ENCODE results near the gene MACROD2.

Gene MACROD2

DNA sequence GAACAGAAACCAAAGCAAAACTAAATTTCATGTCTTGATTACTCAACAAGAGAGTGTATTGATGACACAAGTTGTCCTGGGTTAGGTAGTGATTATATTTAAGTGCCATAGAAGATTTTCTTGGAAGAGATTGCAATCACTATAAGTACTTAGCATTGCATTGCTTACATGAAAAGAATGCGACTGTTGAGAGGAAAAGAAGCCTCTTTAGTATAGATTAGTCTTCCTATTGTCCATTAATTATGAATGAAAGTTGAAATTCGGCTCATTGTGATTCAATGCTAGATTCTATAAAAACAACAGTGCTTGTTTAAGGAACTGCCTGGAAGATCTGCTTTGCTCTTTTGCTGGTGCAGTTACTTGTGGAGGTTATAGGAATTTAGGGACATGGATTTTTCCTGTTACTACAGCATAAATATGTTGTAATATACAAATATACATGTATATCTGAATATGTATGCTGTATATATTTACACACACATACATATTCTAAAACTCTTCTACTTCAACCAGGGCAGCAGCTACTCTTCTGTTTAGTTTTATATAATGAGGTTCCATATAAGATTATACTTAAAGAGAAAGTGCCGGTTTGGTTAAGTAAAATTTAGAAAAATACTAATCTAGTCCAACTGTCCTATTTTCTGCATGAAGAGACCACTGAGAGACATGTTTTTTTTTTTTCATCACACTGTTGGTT, 1781.6 kb downstream of the MACROD2 start:
- H3K4me3 ChIP-seq (ENCODE audit: low read depth, low read length): no peak overlapping the region
- ChIA-PET CTCF (no interaction called here), POLR2A (no interaction called here)
- TF ChIP-seq, protein P1, sequence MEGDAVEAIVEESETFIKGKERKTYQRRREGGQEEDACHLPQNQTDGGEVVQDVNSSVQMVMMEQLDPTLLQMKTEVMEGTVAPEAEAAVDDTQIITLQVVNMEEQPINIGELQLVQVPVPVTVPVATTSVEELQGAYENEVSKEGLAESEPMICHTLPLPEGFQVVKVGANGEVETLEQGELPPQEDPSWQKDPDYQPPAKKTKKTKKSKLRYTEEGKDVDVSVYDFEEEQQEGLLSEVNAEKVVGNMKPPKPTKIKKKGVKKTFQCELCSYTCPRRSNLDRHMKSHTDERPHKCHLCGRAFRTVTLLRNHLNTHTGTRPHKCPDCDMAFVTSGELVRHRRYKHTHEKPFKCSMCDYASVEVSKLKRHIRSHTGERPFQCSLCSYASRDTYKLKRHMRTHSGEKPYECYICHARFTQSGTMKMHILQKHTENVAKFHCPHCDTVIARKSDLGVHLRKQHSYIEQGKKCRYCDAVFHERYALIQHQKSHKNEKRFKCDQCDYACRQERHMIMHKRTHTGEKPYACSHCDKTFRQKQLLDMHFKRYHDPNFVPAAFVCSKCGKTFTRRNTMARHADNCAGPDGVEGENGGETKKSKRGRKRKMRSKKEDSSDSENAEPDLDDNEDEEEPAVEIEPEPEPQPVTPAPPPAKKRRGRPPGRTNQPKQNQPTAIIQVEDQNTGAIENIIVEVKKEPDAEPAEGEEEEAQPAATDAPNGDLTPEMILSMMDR (IDR thresholded peaks at IDR 0.05; ENCODE audit: insufficient read depth, low read length, missing control alignments): no peak
- no peak for DNase-seq (ENCODE audit: low read depth, low spot score)

DNA sequence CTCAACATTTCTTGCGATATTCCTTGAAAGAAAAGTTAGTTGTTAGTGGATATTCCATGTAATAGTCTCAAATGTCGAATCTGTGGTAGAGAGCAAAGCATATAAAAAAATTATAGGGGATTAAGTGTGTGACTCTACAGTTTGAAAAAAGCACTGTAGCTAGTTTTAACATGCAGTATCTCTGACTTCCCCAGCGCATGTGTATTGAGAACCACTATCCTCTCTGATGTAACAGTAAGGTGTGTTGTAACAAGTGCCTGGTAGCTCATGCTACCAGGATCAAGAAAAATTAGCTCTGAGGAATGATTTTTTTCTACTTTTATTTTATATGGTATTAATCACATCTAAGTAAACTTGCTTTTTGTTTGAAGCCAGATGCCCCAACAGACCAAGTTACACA, 1788.7 kb downstream of the MACROD2 start:
- TF ChIP-seq, protein P1 (IDR thresholded peaks at IDR 0.05; ENCODE audit: insufficient read depth, low read length, missing control alignments): no peak
- no peak overlapping the region for H3K4me3 ChIP-seq (ENCODE audit: low read depth, low read length)
- no peak for DNase-seq (ENCODE audit: low read depth, low spot score)
- ChIA-PET POLR2A (no interaction called here), CTCF (no interaction called here)

DNA sequence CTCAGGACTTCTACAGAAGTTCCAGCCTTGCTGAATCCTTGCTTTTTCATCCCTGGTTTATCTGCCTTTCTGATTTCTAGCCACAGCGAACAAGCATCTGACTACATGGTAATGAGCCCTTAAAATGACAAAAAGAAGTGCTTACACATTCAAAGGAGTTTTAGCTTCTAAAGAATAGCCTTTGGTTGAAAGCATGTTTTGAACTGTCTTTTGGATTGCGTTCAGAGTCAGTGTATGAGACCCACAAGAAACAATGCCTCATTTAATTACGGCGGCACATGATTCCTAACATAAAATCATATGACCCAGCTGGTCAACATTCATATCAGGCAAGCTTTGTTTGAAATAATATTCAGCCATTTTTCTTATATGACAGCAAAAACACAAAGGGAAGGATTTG, 1793.8 kb downstream of the MACROD2 start:
- POLR2A ChIA-PET: no interaction called here
- DNase-seq (ENCODE audit: low read depth, low spot score): no peak
- TF ChIP-seq, protein P1 (IDR thresholded peaks at IDR 0.05; ENCODE audit: insufficient read depth, low read length, missing control alignments): no peak
- CTCF ChIA-PET: no interaction called here
- H3K4me3 ChIP-seq (ENCODE audit: low read depth, low read length): no peak overlapping the region

DNA sequence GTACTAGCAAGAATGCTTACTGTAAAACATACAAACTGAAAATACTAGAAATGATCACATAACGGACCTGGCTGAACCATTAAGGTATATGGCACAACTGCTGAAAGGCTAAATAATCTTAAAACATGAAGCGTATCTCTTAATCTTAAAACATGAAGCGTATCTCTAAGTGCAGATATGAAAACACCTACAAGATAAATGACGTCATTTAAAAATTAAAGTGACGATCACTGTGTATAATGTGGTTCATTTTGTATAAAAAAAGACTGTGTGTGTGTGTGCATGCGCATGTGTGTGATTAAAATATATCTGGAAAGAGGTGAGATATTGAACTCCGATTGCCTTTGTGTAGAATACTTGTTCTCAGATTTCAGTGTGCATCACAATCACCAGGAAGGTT, 1797.5 kb downstream of the MACROD2 start:
- TF ChIP-seq, protein P1 (IDR thresholded peaks at IDR 0.05; ENCODE audit: insufficient read depth, low read length, missing control alignments): no peak
- POLR2A ChIA-PET: no interaction called here
- DNase-seq (ENCODE audit: low read depth, low spot score): no peak
- CTCF ChIA-PET: no interaction called here
- H3K4me3 ChIP-seq (ENCODE audit: low read depth, low read length): no peak overlapping the region

DNA sequence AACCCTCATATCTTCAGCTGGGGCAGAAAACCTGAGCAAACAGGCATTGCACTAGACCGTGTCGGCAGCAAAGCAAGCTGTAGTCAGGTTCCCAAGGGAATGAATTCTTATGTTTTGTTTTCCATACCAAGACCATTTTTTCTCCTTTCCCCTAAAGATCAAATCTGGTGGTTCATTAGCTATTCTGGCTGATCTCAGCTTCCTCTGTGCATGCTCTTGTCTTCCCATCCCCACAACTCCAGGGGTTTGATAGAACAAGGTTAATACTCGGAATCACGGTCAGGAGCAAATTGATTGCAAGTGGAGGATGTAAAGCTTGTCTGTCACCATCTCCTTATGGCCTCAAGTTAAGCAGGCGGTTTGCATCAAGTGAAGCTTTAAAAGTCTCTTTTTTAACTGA, 1799.1 kb downstream of the MACROD2 start:
- POLR2A ChIA-PET: no interaction called here
- CTCF ChIA-PET: no interaction called here
- DNase-seq (ENCODE audit: low read depth, low spot score): no peak
- no peak overlapping the region for H3K4me3 ChIP-seq (ENCODE audit: low read depth, low read length)
- TF ChIP-seq, protein P1 (IDR thresholded peaks at IDR 0.05; ENCODE audit: insufficient read depth, low read length, missing control alignments): no peak

DNA sequence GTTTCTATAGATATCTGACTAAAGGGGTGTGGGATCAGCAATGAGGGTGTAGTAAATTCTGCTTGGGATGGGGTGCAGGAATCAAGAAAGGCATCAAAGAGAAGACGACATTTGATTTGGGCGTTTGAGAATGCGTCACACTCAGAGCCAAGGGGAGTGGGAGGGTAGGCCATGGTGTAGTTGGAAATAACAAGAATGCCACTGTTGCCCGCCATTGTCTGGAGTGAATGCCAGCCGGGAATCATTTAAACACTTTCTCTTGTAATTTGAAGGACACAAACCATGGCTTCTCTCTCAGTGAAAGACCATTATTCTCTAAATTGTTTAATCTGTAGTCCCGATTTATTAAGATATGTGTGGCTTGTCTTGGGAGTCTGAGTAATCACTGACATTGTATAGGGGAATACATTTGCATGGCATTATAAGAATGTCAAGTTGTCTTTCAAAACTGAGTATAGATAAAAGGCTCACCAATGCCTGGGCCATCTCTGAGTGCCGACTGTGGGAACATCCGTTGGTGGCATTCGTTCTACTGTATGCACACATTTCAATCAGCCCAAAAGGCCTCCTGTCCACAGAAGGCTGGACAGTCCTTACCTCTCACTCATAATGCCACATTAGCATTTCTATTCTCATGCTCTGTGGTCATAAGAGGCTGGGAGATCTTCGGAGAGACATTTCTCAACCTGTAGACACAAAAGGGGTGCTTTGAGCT, 1800.1 kb downstream of the MACROD2 start:
- no peak overlapping the region for H3K4me3 ChIP-seq (ENCODE audit: low read depth, low read length)
- TF ChIP-seq, protein P1 (IDR thresholded peaks at IDR 0.05; ENCODE audit: insufficient read depth, low read length, missing control alignments): no peak
- ChIA-PET CTCF (no interaction called here), POLR2A (no interaction called here)
- no peak for DNase-seq (ENCODE audit: low read depth, low spot score)
